Measurements from ENCODE around the gene PLEKHA6.

DNA sequence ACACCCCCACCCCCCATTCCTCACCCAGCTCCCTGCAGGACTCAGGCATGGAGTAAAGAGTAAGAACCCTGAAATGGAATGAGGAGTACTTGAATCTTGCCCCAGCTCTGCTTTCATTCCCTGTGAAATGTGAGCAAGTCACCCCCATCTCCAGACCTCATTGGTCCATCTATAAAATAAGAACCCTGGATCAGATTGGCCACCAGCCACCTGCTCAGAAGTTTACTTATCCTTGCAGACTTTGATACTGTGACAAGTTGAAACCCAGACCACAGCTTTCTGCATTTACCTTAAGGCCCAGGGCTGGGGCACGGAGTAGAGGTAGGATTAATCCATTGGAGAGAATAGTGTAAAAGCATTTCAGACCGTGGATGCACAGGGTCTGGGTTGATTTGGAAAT lies 165.6 kb downstream of the PLEKHA6 start:
- no peak for TF ChIP-seq POLR2AphosphoS5 (IDR thresholded peaks at IDR 0.05; ENCODE audit: low read depth, low read length)
- TF ChIP-seq, protein P1, sequence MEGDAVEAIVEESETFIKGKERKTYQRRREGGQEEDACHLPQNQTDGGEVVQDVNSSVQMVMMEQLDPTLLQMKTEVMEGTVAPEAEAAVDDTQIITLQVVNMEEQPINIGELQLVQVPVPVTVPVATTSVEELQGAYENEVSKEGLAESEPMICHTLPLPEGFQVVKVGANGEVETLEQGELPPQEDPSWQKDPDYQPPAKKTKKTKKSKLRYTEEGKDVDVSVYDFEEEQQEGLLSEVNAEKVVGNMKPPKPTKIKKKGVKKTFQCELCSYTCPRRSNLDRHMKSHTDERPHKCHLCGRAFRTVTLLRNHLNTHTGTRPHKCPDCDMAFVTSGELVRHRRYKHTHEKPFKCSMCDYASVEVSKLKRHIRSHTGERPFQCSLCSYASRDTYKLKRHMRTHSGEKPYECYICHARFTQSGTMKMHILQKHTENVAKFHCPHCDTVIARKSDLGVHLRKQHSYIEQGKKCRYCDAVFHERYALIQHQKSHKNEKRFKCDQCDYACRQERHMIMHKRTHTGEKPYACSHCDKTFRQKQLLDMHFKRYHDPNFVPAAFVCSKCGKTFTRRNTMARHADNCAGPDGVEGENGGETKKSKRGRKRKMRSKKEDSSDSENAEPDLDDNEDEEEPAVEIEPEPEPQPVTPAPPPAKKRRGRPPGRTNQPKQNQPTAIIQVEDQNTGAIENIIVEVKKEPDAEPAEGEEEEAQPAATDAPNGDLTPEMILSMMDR (IDR thresholded peaks at IDR 0.05): no peak
- no peak for TF ChIP-seq SIN3A (IDR thresholded peaks at IDR 0.05; ENCODE audit: borderline replicate concordance, insufficient read depth, low read depth, low read length)
- no peak for TF ChIP-seq TCF7L2 (IDR thresholded peaks at IDR 0.05; ENCODE audit: low read depth, low read length)

All from Panc1 (cell line).